Measurements from ENCODE around the gene C1orf159.
"Not testable (repeated sequence)": the region's sequence is repeated elsewhere in the genome, so short reads cannot be mapped to it uniquely, and the experiment has no call there.

The C1orf159 gene

DNA sequence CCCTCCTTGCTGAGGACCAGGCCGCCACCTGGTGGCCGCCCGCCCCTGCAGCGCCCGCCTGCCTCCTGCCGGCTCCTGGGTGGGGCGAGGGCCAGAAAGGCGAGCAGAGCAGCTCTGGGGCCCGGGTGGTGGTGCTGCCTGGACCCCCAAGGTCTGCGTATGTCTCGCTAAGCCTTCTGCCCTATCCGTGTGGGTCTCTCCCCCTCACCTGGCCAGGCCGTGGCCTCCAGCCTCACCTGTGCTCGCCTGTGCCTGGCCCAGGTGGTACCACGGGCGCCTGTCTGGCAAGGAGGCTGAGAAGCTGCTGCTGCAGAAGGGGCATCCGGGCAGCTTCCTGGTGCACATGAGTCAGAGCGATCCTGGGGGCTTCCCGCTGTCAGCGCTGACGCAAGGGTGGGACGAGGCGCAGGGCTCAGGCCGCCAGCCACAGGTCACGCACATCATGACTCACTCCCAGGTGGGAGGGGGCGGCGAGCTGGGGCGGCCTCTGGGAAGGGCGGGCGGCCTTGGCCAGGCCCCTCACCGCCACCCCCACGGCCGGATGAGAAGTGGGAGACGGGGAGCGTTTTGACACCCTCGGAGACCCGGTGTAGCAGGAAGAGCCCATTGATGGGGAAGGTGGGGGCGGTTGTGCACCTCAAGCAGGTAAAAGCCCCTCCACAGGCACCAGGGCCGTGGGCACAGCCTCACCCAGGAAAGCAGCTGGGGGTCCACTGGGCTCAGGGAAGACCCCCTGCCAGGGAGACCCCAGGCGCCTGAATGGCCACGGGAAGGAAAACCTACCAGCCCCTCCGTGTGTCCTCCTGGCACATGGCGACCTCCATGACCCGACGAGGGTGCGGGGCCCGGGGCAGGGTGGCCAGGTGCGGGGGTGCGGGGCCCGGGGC is 51.7 kb downstream of the C1orf159 start:
- peak; percentile 77 to 80 for DNase-seq

DNA sequence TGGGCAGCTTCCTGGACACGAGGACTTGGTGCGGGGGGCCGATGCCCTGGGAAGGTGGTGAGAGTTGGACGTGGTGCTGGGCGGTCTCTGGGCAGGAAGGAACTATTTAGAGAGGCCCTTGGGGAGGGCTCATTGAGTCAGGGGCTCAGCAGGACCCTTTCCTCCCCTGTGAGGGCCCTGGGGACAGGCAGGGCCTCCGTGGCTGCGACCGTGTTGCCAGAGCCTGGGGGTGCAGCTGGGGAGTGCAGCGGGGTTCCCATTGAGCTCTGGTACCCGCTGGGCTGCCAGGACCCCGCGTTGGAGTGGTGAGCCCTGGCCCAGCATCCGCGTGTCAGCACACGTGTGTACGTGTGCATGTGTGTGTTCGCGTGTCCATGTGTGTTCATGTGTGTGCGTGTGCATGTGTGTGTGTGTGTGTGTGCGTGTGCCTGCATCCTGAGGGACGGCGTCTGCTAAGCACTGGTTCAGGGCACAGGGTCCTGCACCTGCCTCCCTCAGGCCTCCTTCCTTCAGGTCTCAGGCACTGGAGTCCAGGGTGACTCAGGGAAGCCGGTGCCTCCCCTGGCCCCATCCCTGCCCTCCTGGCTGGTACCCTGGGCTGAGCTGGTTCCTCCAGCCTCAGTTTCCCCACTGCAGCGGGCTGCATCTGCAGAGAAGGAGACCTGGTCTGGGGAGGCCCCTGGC is 52.5 kb downstream of the C1orf159 start:
- DNase-seq: no peak

DNA sequence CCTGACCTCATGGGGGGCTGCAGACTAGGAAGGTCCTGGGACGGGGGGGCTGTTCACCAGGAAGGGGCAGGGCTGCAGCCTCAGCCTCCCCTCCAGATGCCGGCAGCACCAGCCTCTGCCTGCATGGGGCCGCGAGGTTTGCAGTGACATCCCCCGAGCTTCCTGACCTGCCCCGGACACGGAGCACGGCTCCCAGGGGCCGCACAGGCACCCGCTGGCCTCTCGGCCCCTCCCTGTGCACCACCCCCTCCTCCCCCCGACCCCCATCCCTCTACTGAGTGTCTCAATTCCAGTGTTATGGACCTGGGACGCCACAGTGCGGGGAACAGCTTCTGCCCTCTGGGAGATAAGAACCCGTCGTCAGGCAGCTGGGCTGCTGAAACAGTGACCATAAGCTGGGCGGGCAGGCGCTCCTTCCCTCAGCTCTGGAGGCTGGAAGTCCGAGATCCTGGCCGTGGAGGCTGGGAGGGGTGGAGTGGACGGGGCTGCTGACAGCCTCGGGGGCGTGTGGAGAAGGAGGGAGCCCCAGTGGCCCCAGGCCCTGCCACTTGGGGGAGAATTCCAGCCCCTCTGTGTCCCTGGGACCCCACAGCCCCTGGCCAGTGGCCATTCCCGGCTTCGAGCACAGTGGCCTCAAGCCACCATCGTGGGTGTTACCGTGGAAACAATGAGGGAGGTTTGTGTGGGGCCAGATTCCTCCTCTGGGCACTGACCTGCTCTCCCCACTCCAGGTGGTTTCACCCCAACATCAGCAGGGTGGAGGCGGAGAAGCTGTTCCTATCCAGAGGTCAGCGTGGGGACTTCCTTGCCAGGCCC is 53.3 kb downstream of the C1orf159 start:
- DNase-seq: no peak

GRCh38 chr1:1061682-1062345 is 54.1 kb downstream of the C1orf159 start:
- no peak for DNase-seq

GRCh38 chr1:1060281-1061000 is 55.4 kb downstream of the C1orf159 start:
- DNase-seq: no peak

- DNase-seq: peak; percentile 89 to 92
Observed at GRCh38 chr1:1059494-1060280, 56.2 kb downstream of the C1orf159 start.

GRCh38 chr1:1058921-1059493 is 56.9 kb downstream of the C1orf159 start:
- DNase-seq: peak in 1 of 2 donors; percentile 16

GRCh38 chr1:1058088-1058905 is 57.6 kb downstream of the C1orf159 start:
- DNase-seq: no peak

DNA sequence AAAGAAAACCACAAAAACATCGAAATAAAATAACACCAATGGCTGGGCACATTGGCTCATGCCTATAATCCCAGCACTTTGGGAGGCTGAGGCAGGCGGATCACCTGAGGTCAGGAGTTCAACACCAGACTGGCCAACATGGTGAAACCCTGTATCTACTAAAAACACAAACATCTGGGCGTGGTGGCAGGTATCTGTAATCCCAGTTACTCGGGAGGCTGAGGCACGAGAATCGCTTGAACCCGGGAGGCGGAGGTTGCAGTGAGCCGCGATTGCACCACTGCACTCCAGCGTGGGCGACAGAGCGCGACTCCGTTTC is 58.2 kb downstream of the C1orf159 start:
- not testable (repeated sequence) for DNase-seq

- no peak for DNase-seq
Observed at GRCh38 chr1:1055841-1056736, 59.8 kb downstream of the C1orf159 start.

- no peak for DNase-seq
Observed at GRCh38 chr1:1054971-1055370, 60.9 kb downstream of the C1orf159 start.

- DNase-seq: no peak
Observed at GRCh38 chr1:1054099-1054700, 61.7 kb downstream of the C1orf159 start.

DNA sequence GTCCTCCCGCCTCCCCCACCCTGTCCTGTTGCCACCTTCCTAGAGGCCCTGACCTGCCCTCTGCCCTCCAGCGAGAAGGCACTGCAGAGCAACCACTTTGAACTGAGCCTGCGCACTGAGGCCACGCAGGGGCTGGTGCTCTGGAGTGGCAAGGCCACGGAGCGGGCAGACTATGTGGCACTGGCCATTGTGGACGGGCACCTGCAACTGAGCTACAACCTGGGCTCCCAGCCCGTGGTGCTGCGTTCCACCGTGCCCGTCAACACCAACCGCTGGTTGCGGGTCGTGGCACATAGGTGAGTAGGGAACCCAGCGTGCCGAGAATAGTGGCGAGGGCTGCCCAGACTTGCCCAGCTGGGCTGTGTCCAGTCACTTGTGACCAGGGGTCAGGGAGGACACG is 62.2 kb downstream of the C1orf159 start:
- no peak for DNase-seq

- no peak for DNase-seq
Observed at GRCh38 chr1:1053022-1053421, 62.9 kb downstream of the C1orf159 start.

GRCh38 chr1:1052003-1052840 is 63.7 kb downstream of the C1orf159 start:
- DNase-seq: no peak

DNA sequence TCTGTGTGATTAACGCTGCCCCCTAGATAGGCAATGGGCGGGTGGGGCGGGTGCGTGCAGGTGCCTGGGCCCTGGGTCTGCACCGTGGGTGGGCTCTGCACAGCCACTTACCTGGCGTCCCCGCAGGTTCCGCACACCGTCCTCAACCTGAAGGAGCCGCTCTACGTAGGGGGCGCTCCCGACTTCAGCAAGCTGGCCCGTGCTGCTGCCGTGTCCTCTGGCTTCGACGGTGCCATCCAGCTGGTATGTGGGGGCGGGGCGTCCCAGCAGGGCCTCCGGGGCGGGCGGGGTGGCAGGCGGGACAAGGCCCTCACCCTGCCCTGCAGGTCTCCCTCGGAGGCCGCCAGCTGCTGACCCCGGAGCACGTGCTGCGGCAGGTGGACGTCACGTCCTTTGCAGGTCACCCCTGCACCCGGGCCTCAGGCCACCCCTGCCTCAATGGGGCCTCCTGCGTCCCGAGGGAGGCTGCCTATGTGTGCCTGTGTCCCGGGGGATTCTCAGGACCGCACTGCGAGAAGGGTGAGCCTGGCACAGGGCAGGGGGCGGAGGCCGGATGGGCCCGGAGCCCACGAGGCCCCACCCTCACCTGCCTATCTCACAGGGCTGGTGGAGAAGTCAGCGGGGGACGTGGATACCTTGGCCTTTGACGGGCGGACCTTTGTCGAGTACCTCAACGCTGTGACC is 64.6 kb downstream of the C1orf159 start:
- no peak for DNase-seq

DNA sequence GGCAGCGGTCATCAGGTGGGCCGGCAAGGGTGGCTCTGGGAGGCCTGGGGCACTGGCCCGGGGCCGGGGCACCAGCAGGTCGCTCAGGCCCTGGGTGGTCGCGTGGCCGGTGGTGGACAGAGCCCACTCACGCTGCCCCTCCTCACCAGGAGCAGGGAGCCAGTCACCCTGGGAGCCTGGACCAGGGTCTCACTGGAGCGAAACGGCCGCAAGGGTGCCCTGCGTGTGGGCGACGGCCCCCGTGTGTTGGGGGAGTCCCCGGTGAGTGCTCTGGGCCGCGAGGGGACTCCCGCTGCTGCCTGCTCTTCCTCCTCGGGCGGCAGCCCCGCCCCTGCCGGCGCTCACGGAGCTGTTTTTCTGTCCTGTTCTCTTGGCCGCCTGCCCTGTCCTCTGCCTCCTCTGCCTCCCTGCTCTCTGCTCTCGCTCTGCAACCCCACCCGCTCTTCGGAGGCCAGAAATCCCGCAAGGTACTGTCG is 65.3 kb downstream of the C1orf159 start:
- DNase-seq: no peak
